Measurements from ENCODE around the gene FTSJ1. TPM values are rescaled to one million over a fixed set of nuclear protein-coding genes. Genes with fewer than 3 reads are reported as not detected.

FTSJ1 gene
- total and polyA plus RNA-seq, 2 of the 8 experiments (the other 6 are each of a cell fraction or from before 2014, with no cell fraction given): 62.4 to 80.4 TPM

DNA sequence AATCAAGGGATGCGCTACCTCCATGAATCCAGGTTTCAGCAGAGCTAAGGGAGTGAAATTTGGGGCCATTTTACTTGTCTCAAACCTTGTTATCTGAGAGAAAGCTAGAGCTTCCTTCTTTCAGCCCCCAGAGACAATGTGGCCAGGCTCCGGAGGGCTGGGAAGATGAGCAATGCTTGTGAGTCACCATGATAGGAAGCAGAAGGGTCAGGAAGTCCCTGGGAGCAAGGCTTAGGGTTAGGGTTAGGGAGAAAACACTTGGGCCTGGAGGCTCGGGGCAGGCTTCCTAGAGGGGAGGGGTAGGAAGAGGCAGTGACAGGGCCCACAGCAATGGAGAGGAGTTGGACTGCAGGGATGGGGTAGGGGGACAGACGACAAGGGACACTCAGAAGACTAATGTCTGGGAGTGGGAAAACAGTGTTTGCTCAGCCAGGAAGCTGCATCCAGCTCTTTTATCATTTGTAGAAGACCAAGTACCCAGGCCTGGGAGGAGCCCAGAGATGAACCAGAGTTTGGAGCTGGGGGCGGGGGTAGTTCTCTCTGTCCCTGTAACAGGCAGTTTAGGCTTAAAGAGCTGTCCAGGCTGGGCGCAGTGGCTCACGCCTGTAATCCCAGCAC is 16.4 kb downstream of the FTSJ1 start:
- no peak overlapping the region for H4K8ac ChIP-seq (ENCODE audit: extremely low read depth, insufficient read depth, low read length)
- H3K36me3 ChIP-seq (ENCODE audit: control insufficient read depth in 2 of 4, insufficient read depth in 4 of 4, low read length in 3 of 4): no peaks in the 10 kb centered on the region
- no peaks in the 10 kb centered on the region for H4K20me1 ChIP-seq (replicated peaks in 1 of 2; ENCODE audit: control insufficient read depth in 1 of 2, insufficient read depth in 2 of 2, low read length in 2 of 2)
- H2AFZ ChIP-seq (ENCODE audit: low read length): no peak overlapping the region
- H3K56ac ChIP-seq (replicated peaks; ENCODE audit: insufficient read length, low read depth, low read length): no peak overlapping the region
- no peak overlapping the region for H3K18ac ChIP-seq (ENCODE audit: extremely low read depth, low read length)
- TF ChIP-seq, protein P1, sequence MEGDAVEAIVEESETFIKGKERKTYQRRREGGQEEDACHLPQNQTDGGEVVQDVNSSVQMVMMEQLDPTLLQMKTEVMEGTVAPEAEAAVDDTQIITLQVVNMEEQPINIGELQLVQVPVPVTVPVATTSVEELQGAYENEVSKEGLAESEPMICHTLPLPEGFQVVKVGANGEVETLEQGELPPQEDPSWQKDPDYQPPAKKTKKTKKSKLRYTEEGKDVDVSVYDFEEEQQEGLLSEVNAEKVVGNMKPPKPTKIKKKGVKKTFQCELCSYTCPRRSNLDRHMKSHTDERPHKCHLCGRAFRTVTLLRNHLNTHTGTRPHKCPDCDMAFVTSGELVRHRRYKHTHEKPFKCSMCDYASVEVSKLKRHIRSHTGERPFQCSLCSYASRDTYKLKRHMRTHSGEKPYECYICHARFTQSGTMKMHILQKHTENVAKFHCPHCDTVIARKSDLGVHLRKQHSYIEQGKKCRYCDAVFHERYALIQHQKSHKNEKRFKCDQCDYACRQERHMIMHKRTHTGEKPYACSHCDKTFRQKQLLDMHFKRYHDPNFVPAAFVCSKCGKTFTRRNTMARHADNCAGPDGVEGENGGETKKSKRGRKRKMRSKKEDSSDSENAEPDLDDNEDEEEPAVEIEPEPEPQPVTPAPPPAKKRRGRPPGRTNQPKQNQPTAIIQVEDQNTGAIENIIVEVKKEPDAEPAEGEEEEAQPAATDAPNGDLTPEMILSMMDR (IDR thresholded peaks at IDR 0.05; ENCODE audit: control extremely low read depth in 1 of 3, insufficient read depth in 1 of 3, low read depth in 1 of 3, low read length in 3 of 3): no peak
- TF ChIP-seq NANOG (IDR thresholded peaks at IDR 0.05; ENCODE audit: insufficient read depth, low read depth, low read length, poor library complexity, severe bottlenecking) (no peak), SP2 (IDR thresholded peaks at IDR 0.05; ENCODE audit: low read length) (no peak), TAF1 (IDR thresholded peaks at IDR 0.05; ENCODE audit: low read depth, low read length) (no peak), RXRA (IDR thresholded peaks at IDR 0.05; ENCODE audit: insufficient read depth, low read depth, low read length) (no peak), JUND (IDR thresholded peaks at IDR 0.05; ENCODE audit: low read length) (no peak), KDM4A (IDR thresholded peaks at IDR 0.05; ENCODE audit: low read depth, low read length, severe bottlenecking) (no peak), GABPA (IDR thresholded peaks at IDR 0.05; ENCODE audit: borderline replicate concordance, insufficient read depth, low read length) (no peak)
- TF ChIP-seq, protein P2, sequence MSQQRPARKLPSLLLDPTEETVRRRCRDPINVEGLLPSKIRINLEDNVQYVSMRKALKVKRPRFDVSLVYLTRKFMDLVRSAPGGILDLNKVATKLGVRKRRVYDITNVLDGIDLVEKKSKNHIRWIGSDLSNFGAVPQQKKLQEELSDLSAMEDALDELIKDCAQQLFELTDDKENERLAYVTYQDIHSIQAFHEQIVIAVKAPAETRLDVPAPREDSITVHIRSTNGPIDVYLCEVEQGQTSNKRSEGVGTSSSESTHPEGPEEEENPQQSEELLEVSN (IDR thresholded peaks at IDR 0.05): no peak
- ChIA-PET CTCF (ENCODE audit: partially characterized antibody) (interaction anchor here (1.0 to 3.9 kb wide), 4 partner anchors 24 to 466 kb away, joined by 3 to 32 read pairs (median 12); partner anchors contain the start of gene SLC38A5), POLR2A (ENCODE audit: partially characterized antibody) (interaction anchor here (1.3 kb wide), 1 partner anchor 16 kb away, joined by 5 read pairs; the partner anchor contains the start of gene FTSJ1)
- no peak for FAIRE-seq
- H3K79me2 ChIP-seq (ENCODE audit: control insufficient read depth in 1 of 2, insufficient read depth in 2 of 2, low read length in 2 of 2): no peaks in the 10 kb centered on the region
- H3K27me3 ChIP-seq (replicated peaks in 1 of 4; ENCODE audit: control insufficient read depth in 3 of 4, extremely low read depth in 1 of 4, insufficient read depth in 3 of 4, low read length in 3 of 4): no peaks in the 10 kb centered on the region
- no peak overlapping the region for H2BK12ac ChIP-seq (ENCODE audit: low read depth, low read length)
- H3K4ac ChIP-seq (replicated peaks; ENCODE audit: insufficient read length, low read depth, low read length): no peak overlapping the region
- H4K5ac ChIP-seq (ENCODE audit: insufficient read length, low read depth, low read length): no peak overlapping the region
- WGBS, 2 experiments (ENCODE audit: extremely low coverage in 1 of 2, insufficient coverage in 1 of 2, insufficient read length in 1 of 2, insufficient replicate concordance in 2 of 2, low coverage in 1 of 2, low lambda C conversion rate in 2 of 2, missing lambda C conversion rate in 1 of 2): 84% methylated on average over 5 of the region's 7 CpGs; no CpG with 5 or more reads in 1 of the 2 experiments
- H3K4me2 ChIP-seq (ENCODE audit: insufficient read depth in 1 of 2, low read depth in 2 of 2, low read length in 2 of 2): no peak overlapping the region
- H3K79me1 ChIP-seq (ENCODE audit: low read depth, low read length): no peaks in the 10 kb centered on the region
- no peak overlapping the region for H3K27ac ChIP-seq (ENCODE audit: low read depth, low read length)
- no peak overlapping the region for H3K23ac ChIP-seq (ENCODE audit: insufficient read length)
- no peak overlapping the region for H3K9ac ChIP-seq (replicated peaks in 1 of 4; ENCODE audit: extremely low read depth in 1 of 4, low read depth in 3 of 4, low read length in 3 of 4)
- no peak overlapping the region for H2BK5ac ChIP-seq (ENCODE audit: low read depth, low read length)
- no peak overlapping the region for H2AK5ac ChIP-seq (ENCODE audit: low read depth, low read length)
- no peak overlapping the region for H4K91ac ChIP-seq (replicated peaks; ENCODE audit: insufficient read length, low read length)
- H3K9me3 ChIP-seq (ENCODE audit: insufficient read depth in 2 of 2, low read depth in 1 of 2, low read length in 1 of 2): no peaks in the 10 kb centered on the region
- DNase-seq (ENCODE audit: low read depth in 1 of 2, low spot score in 2 of 2): no peak
- H2BK15ac ChIP-seq (ENCODE audit: low read length): no peak overlapping the region
- no peak overlapping the region for H3K14ac ChIP-seq (ENCODE audit: insufficient read length)
- no peak overlapping the region for H2BK20ac ChIP-seq (ENCODE audit: low read length)
- H3K4me1 ChIP-seq (replicated peaks in 1 of 4; ENCODE audit: control insufficient read depth in 3 of 4, insufficient read depth in 4 of 4, low read length in 3 of 4): no peaks in the 10 kb centered on the region; a peak in 1 of 7 replicates
- no peak overlapping the region for H3K4me3 ChIP-seq (ENCODE audit: extremely low read depth in 1 of 4, insufficient read depth in 2 of 4, low read depth in 3 of 4, low read length in 4 of 4)
- H3K23me2 ChIP-seq (ENCODE audit: low read depth, low read length): no peaks in the 10 kb centered on the region
- H2BK120ac ChIP-seq (replicated peaks; ENCODE audit: low read depth, low read length): no peak overlapping the region

All from H1 (cell line).